HG03575 (cell line): ENCODE data around the gene BMP6.
"Not testable (repeated sequence)": the region's sequence is repeated elsewhere in the genome, so short reads cannot be mapped to it uniquely, and the experiment has no call there.

Source experiments
- ATAC-seq: cut with Tn5 transposase; IDR thresholded peaks from one replicate; pipeline ENCODE4 v1.9.1; 2021; ENCODE audit not compliant: unreplicated experiment, insufficient number of reproducible peaks, low FRiP score; ENCODE audit errors: extremely low read depth

The BMP6 gene

DNA sequence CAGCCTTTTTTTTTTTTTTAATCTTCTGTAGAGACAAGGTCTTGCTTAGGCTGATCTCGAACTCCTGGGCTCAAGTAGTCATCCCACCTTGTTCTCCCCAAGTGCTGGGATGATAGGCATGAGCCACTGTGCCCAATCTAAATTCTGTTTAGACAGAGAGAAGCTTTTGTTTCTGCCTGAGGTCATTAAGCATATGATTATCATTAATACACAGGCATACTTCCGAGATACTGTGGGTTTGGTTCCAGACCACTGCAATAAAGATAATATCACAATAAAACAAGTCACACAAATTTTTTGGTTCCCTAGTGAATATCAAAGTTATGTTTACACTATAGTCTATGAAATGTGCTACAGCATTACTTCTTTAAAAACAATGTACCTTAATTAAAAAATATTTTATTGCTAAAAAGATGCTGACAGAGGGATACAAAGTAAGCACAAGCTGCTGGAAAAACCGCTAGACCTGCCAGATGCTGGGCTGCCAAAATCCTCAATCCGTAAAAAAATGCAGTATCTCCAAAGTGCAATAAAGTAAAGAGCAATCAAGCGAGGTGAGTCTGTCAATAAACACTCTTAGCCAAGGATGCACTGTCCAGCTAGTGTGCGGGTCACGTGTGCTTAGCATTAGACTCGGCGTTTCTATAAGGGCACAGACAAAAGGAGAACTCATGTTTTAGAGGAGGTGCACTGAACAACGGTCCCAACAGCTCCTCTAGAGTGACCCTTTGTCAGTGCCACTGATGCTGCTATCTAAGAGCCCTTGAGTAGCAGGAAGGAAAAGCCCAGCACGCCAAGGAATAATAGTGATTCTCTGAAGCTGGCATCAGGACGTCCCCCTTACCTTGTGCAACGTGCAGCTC is 168.6 kb downstream of the BMP6 start:
- no peak for ATAC-seq

DNA sequence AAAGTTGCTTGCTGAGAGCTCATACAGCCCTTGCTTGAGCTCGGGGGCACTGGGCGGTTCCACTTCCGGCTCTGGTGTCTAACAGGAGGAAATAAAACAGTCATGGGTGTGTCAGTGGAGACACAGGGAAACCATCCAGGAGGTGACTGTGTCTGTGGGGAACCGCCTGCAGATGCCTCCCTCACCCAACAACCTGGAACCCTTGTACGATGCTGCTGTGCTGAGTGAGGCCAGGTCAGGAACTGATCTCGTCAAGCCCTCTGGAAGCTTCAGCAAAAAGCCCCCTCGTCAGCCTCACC is 169.2 kb downstream of the BMP6 start:
- no peak for ATAC-seq

DNA sequence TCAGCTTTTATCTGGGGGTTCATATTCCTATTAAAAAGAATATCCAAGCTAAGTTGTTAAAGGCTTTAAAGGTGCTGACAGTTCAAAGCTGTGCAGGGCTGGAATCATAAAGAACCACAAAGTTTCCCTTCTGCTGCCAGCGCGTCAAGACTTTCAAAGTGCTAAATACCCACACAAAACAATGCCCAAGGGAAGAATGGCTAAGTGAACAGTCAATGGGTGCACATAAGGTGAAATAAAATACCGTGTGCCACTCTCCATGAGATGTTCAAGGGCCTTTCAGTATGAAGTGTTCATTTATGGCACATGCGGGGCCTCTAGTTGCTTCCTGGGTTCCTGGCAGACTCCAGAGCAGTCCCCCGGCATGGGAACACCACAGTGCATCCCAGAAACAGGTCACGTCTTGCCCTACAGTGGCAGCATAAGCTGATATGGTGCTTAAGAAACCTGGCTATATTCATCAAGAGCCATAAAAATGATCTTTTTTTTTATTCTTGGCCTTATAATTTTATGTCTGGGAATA is 170.6 kb downstream of the BMP6 start:
- ATAC-seq, result no peak

DNA sequence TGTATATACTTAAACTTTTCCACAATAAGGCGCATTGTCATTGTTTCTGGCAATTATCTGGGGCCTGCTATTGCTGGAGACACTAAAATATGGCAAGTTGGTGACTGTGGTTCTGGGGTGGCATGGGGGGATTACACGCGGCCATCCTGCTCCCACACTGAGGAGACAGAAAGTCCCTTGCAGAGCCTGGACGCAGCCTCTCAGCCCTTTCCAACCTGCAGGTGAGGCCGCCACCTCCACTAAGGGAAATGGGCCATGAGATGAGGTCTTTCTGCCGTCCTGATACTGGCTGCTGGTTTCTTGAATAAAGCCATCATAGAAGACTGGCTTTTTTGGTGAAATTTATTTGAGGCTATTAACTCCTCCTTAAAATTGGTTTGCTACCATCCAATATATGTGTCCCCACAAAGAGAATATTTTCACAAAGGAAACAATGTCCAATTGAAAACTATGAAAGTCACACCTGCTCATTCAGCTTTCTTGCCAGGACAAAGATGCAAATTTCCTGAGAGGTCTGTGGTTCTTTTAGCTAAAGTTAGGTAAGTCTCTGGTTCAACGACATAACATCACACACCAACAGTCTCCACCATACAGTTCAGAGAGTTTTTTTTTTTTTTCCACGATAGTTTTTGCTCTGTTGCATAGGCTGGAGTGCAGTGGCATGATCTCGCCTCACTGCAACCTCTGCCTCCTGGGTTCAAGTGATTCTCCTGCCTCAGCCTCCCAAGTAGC is 171.7 kb downstream of the BMP6 start:
- no peak for ATAC-seq

GRCh38 chr6:7898193-7898586 is 172.3 kb downstream of the BMP6 start:
- ATAC-seq, result not testable (repeated sequence)

GRCh38 chr6:7899101-7899888 is 173.4 kb downstream of the BMP6 start:
- no peak for ATAC-seq

- ATAC-seq, result no peak
Measured at GRCh38 chr6:7899889-7900213, 174.0 kb downstream of the BMP6 start.

GRCh38 chr6:7900621-7901020 is 174.7 kb downstream of the BMP6 start:
- ATAC-seq, result no peak

GRCh38 chr6:7901056-7901455 is 175.2 kb downstream of the BMP6 start:
- ATAC-seq, result no peak

GRCh38 chr6:7901780-7902179 is 175.9 kb downstream of the BMP6 start:
- ATAC-seq, result no peak

DNA sequence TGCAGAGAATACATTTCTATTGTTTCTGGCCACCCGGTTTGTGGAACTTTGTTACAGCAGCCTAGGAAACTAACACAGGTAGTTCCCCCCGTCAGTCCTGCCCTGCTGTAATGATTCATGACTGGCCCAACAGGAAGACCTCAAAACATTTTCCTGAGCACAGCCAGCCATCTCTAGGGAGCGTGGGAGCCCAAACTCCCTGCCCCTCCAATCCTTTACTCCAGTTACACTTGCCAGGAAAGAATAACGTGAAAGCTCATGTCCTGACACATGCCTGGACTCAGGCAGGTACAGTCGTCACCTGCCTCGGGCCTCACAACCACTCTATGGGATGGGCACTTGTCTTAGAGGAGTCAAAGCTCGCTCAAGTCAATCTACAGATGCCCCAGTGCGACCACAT is 176.3 kb downstream of the BMP6 start:
- ATAC-seq, result no peak

- ATAC-seq, result no peak
Measured at GRCh38 chr6:7902867-7903266, 177.0 kb downstream of the BMP6 start.

DNA sequence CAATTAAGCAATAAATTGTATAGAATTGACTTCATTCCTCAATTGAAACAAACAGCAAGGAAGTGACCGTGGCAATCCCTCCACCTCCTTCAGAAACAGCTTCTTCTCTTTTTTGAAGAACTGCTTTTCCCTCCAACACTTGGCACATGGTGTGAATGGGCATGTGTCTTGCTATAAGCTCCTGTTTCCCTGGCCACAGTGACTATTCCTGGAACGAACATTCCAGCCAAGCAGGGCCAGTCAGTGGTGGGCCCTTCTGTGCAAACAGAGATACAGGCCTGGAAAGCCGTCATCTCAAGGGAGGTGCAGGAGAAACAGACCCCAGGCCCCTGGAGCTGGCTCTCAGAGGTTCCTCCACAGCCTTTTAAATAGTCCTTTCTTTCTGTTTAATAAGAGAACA is 177.8 kb downstream of the BMP6 start:
- no peak for ATAC-seq

DNA sequence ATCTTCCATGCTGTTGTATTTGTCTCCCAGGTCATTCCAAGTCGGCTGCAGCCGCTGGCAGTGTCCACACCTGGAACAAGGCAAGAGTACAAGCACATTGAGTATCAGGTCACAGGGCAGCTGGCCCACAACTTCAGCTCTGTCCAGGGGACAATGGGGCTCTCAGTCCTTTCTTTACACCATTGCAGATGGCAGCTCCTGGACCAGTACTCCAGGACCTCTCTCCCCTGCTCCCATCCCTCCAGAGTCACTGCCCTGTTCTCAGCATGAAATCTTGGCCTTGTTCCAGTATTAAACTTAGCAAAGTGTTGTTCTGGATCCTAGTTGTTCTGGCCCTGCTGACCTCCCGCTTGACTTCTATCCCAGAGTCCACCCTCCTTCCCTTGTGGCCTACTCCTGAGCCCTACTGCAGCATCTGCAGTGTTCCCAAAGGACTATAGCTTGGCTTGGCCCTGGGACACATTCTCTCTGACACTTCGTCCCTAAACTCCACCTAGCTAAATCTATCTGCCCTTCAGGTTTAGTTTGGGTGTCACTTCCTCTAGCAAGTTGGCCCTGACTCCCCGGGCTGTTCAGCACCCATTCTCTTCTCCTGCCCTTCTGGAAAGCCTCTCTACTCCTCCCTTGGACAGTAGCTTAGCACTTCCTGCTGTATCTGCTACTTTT is 178.9 kb downstream of the BMP6 start:
- ATAC-seq, result no peak

GRCh38 chr6:7905416-7905815 is 179.5 kb downstream of the BMP6 start:
- ATAC-seq, result no peak

- ATAC-seq, result no peak
Measured at GRCh38 chr6:7906741-7907140, 180.8 kb downstream of the BMP6 start.

- no peak for ATAC-seq
Measured at GRCh38 chr6:7907159-7907558, 181.3 kb downstream of the BMP6 start.

GRCh38 chr6:7909323-7910276 is 183.7 kb downstream of the BMP6 start:
- no peak for ATAC-seq
